SK-N-MC (cell line): ENCODE measurements around the gene TRIM9.
A peak's percentile ranks its signal among the peaks of the same experiment; 100 is the strongest.

Source experiments
- DNase-seq: peaks from one replicate; pipeline ENCODE4 v3.0.0-alpha.2; 2011; ENCODE audit warnings: low read depth, low spot score
- H3K27ac ChIP-seq: fragments of 200-600 bp; sonication (generic); 2 replicates; pipeline ENCODE4 v1.5.1; 2016; ENCODE audit warnings: mixed run types
- H3K36me3 ChIP-seq: fragments of 200-600 bp; sonication (generic); 2 replicates; pipeline ENCODE4 v1.6.1; 2017; ENCODE audit warnings: antibody characterized with exemption, low read length, mixed read lengths; ENCODE audit not compliant: insufficient read depth
- H3K4me3 ChIP-seq: fragments of 200-600 bp; sonication (generic); 2 replicates; pipeline ENCODE4 v1.5.1; 2016
- H3K9ac ChIP-seq: fragments of 200-600 bp; sonication (generic); 2 replicates; pipeline ENCODE4 v1.8.0; 2017; ENCODE audit warnings: mixed run types, mixed read lengths; ENCODE audit not compliant: insufficient read length
- H3K9me3 ChIP-seq: fragments of 200-600 bp; sonication (generic); 2 replicates; pipeline ENCODE4 v1.6.1; 2017; ENCODE audit warnings: low read depth, mild to moderate bottlenecking, antibody characterized with exemption, low read length, moderate library complexity, mixed read lengths
- EZH2 ChIP-seq: fragments of 200-600 bp; sonication (generic); IDR thresholded peaks from one replicate; pipeline ENCODE4 v1.6.1; 2017; ENCODE audit warnings: antibody characterized with exemption
- FOXP2 ChIP-seq: optimal IDR thresholded peaks from 2 replicates; pipeline ENCODE3; 2011; ENCODE audit warnings: mild to moderate bottlenecking, moderate library complexity; ENCODE audit not compliant: insufficient read depth; ENCODE audit errors: extremely low read length, control extremely low read depth
- POLR2AphosphoS5 ChIP-seq: IDR thresholded peaks from 2 replicates; pipeline ENCODE4 v1.6.1; 2012; ENCODE audit warnings: mild to moderate bottlenecking, low read depth, low read length, borderline replicate concordance

TRIM9 gene

GRCh38 chr14:50926851-50927386, 168.0 kb downstream of the TRIM9 start:
- Histone ChIP-seq H3K9ac (no peak overlapping the region), H3K4me3 (no peak overlapping the region), H3K9me3 (no peaks in the 10 kb centered on the region), H3K36me3 (no peaks in the 10 kb centered on the region), H3K27ac (peak overlapping the region; percentile 40; the same call in 1 of the 2 replicates)
- no peak for DNase-seq
- no peak for TF ChIP-seq FOXP2
- no peak for TF ChIP-seq POLR2AphosphoS5
- TF ChIP-seq EZH2: no peak
